Stimulated activated CD4-positive, alpha-beta T cell treated with anti-CD3 and anti-CD28 coated beads, Interleukin-12 subunit alpha, Interleukin-12 subunit beta, amount 100 ng/mL, for 48 hours (primary cell): ENCODE measurements around the gene TUBA4B.
"Not testable (repeated sequence)": the region's sequence is repeated elsewhere in the genome, so short reads cannot be mapped to it uniquely, and the experiment has no call there.

ENCODE experiments used
- DNase-seq, 3 donors: peaks; one replicate each; pipeline ENCODE4 v3.0.0-alpha.2; 2020; ENCODE audit warnings: low read depth in 2 of 3, low spot score in 1 of 3

Gene TUBA4B

GRCh38 chr2:219273937-219274336 lies 20.9 kb downstream of the TUBA4B start:
- no peak for DNase-seq

- no peak for DNase-seq
Observed at GRCh38 chr2:219274361-219274921, 21.4 kb downstream of the TUBA4B start.

GRCh38 chr2:219277703-219278654 lies 24.9 kb downstream of the TUBA4B start:
- peak; percentile 60 to 79 (median 61) for DNase-seq

DNA sequence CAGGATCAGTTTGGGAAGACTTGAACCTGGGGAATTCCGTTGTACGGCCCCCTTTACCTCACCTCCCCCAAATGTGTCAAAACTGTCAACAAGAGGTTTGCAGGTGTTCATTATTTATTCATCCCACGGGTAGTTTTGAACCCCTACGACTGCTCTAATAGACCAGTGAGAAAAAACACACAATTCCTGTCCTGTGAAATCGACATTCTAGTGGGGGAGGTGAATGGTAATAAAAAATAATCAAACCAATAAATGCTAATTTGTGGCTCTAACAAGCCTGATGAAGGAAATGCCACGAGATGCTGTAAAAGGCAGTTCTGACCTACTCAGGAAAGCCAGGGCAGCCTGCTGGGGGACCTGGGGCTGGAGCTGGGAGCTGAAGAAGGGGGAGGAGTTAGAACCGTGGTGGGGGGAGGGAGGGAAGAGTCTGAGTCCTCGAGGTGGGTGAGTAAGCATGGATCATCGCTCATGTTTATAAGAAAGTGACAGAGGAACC lies 25.7 kb downstream of the TUBA4B start:
- no peak for DNase-seq

GRCh38 chr2:219279151-219279915 lies 26.3 kb downstream of the TUBA4B start, which contains the start of gene DNAJB2:
Gene DNAJB2 (plus strand): TSS chr2:219279366. CDS start chr2:219279834, 468 bp downstream.
- peak; percentile 97 to 99 (median 99) for DNase-seq

DNA sequence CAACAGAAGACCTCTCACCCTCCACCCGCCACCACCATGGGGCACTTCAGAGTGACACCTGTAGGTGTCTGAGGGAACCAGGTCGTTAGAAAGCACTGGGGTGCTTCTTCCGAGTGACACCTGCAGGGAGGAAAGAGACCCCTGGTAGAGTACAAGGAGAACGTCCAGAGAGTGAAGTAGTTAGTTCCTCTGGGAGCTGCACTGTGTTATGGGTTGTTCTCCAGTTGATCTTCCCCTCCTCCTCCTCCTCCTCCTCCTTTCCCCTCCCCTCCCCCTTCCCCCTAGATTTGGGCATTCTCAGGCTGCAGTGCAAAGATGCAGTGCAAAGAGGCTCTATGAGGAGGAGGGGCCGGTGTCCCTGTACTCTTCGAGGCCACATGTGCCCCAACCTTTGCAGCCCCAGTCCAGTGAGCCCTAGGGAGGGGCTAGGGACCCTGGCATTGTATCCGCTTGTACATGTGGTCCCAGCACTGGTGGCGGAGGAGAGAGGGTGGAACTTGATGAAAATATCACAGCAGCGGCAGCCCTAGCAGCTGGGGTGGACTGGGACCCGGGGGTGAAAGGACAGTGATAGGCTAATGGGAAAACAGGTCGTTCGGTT lies 27.0 kb downstream of the TUBA4B start:
- no peak for DNase-seq

DNA sequence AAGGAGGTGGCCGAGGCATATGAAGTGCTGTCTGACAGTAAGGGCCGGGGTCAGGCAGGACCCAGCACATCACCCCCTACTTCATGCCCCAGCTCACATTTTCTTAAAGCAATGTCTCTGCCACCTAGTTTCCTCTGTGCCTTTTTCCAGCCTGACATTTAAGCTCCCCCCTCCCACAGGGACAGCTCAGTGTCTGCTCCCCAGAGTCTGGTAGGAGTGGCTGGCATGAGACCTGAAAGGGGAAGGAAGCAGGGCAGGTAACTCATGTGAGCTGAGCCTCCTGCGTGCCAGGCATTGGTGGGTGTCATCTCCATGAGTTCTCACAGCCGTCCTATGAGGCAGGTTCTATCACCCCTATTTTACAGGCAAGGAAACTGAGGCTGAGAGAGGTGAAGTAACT lies 27.6 kb downstream of the TUBA4B start:
- DNase-seq: no peak

- no peak for DNase-seq
Observed at GRCh38 chr2:219281588-219281987, 28.5 kb downstream of the TUBA4B start.

GRCh38 chr2:219282375-219282774 lies 29.3 kb downstream of the TUBA4B start:
- no peak for DNase-seq

GRCh38 chr2:219282943-219283581 lies 30.0 kb downstream of the TUBA4B start:
- no peak for DNase-seq

- DNase-seq: no peak
Observed at GRCh38 chr2:219284501-219285372, 31.7 kb downstream of the TUBA4B start.

- no peak for DNase-seq
Observed at GRCh38 chr2:219285373-219285735, 32.3 kb downstream of the TUBA4B start.

DNA sequence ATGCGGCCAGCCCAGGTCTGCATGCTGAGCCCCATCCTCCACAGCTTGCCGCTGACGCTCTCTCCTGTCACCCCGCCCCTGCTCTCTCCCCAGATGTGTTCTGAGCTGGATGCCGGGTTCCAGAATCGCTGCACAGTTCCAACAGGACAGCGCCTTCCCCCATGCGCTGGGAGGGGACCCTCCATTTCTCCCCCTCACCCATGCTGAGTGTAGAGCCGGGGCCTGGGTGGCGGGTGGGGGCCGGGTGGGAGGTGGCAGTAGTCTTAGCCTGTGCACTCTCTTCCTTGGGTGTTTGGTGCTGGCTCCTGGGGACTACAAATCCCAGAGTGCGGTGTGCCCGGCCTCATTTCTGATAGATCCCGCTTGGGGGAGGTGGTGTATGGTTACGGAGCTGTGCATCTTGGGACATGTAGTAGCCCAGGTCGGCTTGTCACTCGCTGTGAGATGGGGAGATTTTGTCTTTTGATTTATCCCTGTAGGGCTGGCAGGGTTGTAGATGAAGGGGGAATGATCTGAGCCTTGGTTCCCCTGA lies 32.9 kb downstream of the TUBA4B start:
- no peak for DNase-seq

- DNase-seq: no peak
Observed at GRCh38 chr2:219286436-219287115, 33.5 kb downstream of the TUBA4B start.

DNA sequence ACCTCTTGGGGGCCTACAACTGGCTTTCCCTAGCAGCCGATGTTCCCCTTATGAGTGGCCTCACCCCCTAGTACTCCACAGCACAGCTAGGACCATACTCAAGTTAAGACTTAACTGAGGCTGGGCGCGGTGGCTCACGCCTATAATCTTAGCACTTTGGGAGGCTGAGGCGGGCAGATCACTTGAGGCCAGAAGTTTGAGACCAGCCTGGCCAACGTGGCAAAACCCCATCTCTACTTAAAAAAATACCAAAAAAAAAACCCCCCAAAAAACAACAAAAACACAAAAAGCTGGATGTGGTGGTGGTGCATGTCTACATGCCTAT lies 34.0 kb downstream of the TUBA4B start:
- not testable (repeated sequence) for DNase-seq

DNA sequence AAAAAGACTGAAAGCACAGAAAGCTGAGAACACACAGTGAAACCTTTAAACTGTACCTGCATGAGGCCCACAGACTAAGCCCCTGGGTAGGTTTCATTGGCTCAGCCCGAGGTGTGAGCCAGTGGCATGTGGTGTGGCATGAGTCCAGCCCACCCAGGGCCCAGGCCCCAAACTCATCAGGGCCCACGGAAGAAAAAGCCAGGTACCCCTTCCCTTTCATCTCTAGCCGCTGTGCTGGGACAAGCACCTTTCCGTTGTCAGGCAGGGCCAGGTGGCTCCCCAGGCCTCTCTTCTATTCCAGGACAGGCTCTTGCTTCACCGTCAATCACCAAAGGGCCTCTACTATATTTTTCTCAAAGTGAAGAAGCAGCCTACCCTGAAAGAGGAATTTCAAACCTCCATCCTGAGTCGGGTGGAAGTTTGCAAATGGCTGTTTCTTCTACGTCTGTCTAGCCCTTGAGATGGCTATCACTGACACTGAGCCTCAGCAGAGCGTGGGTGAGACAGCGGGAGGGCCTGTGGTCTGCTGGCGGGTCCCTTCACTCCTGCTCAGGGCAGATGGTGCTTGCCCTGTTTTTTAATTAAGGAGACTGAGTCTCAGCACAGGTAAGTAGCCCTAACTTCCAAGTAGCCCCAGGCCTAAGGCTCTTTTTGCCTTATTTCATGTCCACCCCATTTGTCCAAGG lies 34.7 kb downstream of the TUBA4B start:
- DNase-seq: no peak

GRCh38 chr2:219289195-219289536 lies 36.1 kb downstream of the TUBA4B start:
- DNase-seq: no peak

DNA sequence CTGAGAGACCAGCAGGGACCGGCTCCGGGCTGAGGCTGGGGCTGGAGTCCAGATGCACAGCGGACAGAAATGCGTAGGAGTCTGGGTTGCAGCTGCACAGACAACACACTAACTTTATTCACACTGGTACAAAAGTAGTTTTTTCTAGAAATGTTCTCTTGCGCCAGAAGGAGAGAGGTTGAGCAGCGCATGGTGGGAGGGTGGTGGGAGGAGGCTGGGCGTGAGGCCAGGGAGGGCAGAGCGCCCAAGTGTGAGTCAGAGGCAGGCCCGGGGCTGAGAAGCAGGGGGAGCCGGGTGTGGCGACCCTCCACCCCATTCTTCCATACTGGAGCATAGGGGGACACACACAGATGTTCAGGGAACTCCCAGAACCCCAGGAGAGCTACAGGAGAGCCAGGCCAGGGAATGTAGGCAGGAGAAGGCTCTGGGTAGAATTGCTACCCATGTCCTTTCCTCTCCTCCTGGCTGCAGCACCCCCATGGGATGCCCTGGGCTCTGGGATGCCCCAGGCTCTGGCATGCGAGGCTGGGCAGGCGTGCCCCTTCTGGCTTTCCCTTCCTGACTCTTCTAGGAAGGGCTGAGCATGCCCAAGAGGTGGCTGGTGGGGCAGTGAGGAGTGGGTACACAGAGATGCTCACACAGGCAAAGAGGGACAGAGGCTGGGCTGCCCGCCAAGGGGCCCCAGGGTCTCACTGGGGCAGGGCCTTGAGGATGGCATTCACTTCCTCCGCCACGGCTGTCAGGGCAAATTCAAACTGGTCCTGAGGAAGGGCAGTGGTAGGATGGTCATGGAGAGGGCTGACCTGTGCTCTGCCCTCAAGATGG lies 36.7 kb downstream of the TUBA4B start:
- DNase-seq: no peak
